Measurements from ENCODE around the gene ADGRL1. TPM values are rescaled to one million over a fixed set of nuclear protein-coding genes. Genes with fewer than 3 reads are reported as not detected.
A peak's percentile ranks its signal among the peaks of the same experiment; 100 is the strongest.

ADGRL1 gene
- total RNA-seq, 1 experiment from 2014 or later = 117 TPM

- H2BK15ac ChIP-seq (ENCODE audit: low read depth, low read length) = no peak overlapping the region
- WGBS (ENCODE audit: extremely low coverage, insufficient read length, low lambda C conversion rate) = no CpG with 5 or more reads among the region's 5 CpGs
- H3K9me3 Mint-ChIP-seq = no peaks in the 10 kb centered on the region
- H3K4ac ChIP-seq (ENCODE audit: low read depth, low read length) = no peak overlapping the region
- no peak overlapping the region for H2BK120ac ChIP-seq (ENCODE audit: low read depth, low read length, poor library complexity, severe bottlenecking)
- no peaks in the 10 kb centered on the region for H3K27me3 ChIP-seq (ENCODE audit: insufficient read depth, low read length)
- no peak for DNase-seq
- H3K9me3 ChIP-seq (ENCODE audit: control insufficient read depth, low read depth, low read length) = no peaks in the 10 kb centered on the region
- no peaks in the 10 kb centered on the region for H3K27me3 Mint-ChIP-seq (ENCODE audit: low read depth)
- H3K18ac ChIP-seq (ENCODE audit: insufficient read length, low read depth, low read length) = no peak overlapping the region
- no peak overlapping the region for H3K4me2 ChIP-seq (ENCODE audit: insufficient read depth, insufficient read length, low read length)
- no peak overlapping the region for H3K27ac ChIP-seq (ENCODE audit: insufficient read length, low read depth, low read length)
- no peak overlapping the region for H4K5ac ChIP-seq (ENCODE audit: insufficient read length, low read depth, low read length)
- no peak overlapping the region for H2AFZ ChIP-seq (ENCODE audit: low read length)
- H2BK12ac ChIP-seq (ENCODE audit: insufficient read length, low read depth, low read length) = no peak overlapping the region
- no peak overlapping the region for H3K9ac ChIP-seq (ENCODE audit: extremely low read depth, insufficient read length, low read length)
- H3K23me2 ChIP-seq (ENCODE audit: insufficient read length, low read depth, low read length, poor library complexity, severe bottlenecking) = no peaks in the 10 kb centered on the region
- peaks cover 10% of the 10 kb centered on the region for H3K79me1 ChIP-seq (ENCODE audit: insufficient read depth, low read depth, low read length, poor library complexity, severe bottlenecking)
- H2BK5ac ChIP-seq (ENCODE audit: insufficient read length, low read length) = no peak overlapping the region
- no peak overlapping the region for H3T11ph ChIP-seq (ENCODE audit: low read length)
- peaks cover 0 to 13% of the 10 kb centered on the region in 2 experiments; a peak in 2 of 4 replicates for H3K4me1 Mint-ChIP-seq
- H3K27ac Mint-ChIP-seq = peak overlapping the region in 1 of 3 experiments; percentile 63; a peak in 2 of 7 replicates
- H3K14ac ChIP-seq (ENCODE audit: insufficient read depth, low read length) = no peak overlapping the region
- no peak overlapping the region for H2AK5ac ChIP-seq (ENCODE audit: insufficient read length, low read length)
- peaks cover 12% of the 10 kb centered on the region; the same call in 1 of the 2 replicates for H3K79me2 ChIP-seq (ENCODE audit: insufficient read depth, low read length)
- H4K8ac ChIP-seq (replicated peaks; ENCODE audit: insufficient read length, low read depth, low read length) = no peak overlapping the region
- H4K91ac ChIP-seq (ENCODE audit: insufficient read length, low read depth, low read length) = no peak overlapping the region
- H3K56ac ChIP-seq (ENCODE audit: insufficient read length, low read depth, low read length) = no peak overlapping the region
- H4K20me1 ChIP-seq (ENCODE audit: control insufficient read depth, insufficient read depth, insufficient read length) = peaks cover 3% of the 10 kb centered on the region
- no peak overlapping the region for H3K23ac ChIP-seq (ENCODE audit: insufficient read length, low read depth, low read length)
- H2BK20ac ChIP-seq (ENCODE audit: low read depth, low read length, poor library complexity, severe bottlenecking) = no peak overlapping the region
- peaks cover 5 to 14% (median 11%) of the 10 kb centered on the region in 3 experiments; a peak in 5 of 7 replicates for H3K36me3 Mint-ChIP-seq (ENCODE audit: insufficient read depth in 1 of 3, low read depth in 3 of 3)
- H3K4me3 Mint-ChIP-seq = no peak overlapping the region
- H3K4me1 ChIP-seq (ENCODE audit: insufficient read depth, low read length) = no peaks in the 10 kb centered on the region
- TF ChIP-seq CTCF (conservative IDR thresholded peaks at IDR 0.05) = no peak
Observed at GRCh38 chr19:14185158-14185557, 20.8 kb downstream of the ADGRL1 start.

Measured in H9 (cell line).